Body of pancreas (tissue), 4 donors: ENCODE data around the gene LAMA2.

Source experiments
- CTCF ChIP-seq, 7 experiments: fragments of 450-650 bp in 4 of 7; fragments of 200-600 bp in 3 of 7; sonication (generic) in 3 of 7; IDR thresholded peaks; one replicate each; pipeline ENCODE4 v1.5.1; 2016 to 2019; ENCODE audit warnings: antibody characterized with exemption in 7 of 7
- POLR2A ChIP-seq, 3 donors: fragments of 450-650 bp; IDR thresholded peaks; one replicate each; pipeline ENCODE4 v1.6.1; 2016; ENCODE audit warnings: antibody characterized with exemption in 3 of 3, mild to moderate bottlenecking in 2 of 3

- TF ChIP-seq CTCF (IDR thresholded peaks at IDR 0.05), result no peak
- TF ChIP-seq POLR2A (IDR thresholded peaks at IDR 0.05), result no peak
Measured at GRCh38 chr6:129543981-129544380, 661.0 kb downstream of the LAMA2 start.
